K562 (cell line): ENCODE data around the gene RNF123. TPM values are rescaled to one million over a fixed set of nuclear protein-coding genes. Genes with fewer than 3 reads are reported as not detected.

Source experiments
- ADNP ChIP-seq: fragments of 200-800 bp; sonication (Bioruptor generic); IDR thresholded peaks from 2 replicates; pipeline ENCODE4 v1.6.1; 2016; ENCODE audit warnings: missing genetic modification characterization, missing compliant biosample characterization
- ELK1 ChIP-seq: sonication (generic); formaldehyde crosslinking; IDR thresholded peaks from 2 replicates; pipeline ENCODE4 v1.8.1; 2022; ENCODE audit warnings: missing genetic modification reagents
- ESRRA ChIP-seq: fragments of 450-650 bp; IDR thresholded peaks from 2 replicates; pipeline ENCODE4 v1.6.1; 2014; ENCODE audit warnings: low read depth, mild to moderate bottlenecking, moderate library complexity, borderline replicate concordance
- ETV1 ChIP-seq: fragments of 450-650 bp; conservative IDR thresholded peaks from 2 replicates; pipeline ENCODE4 v1.6.1; 2016; ENCODE audit warnings: missing genetic modification characterization, control low read depth, low read depth, missing compliant biosample characterization
- HINFP ChIP-seq: fragments of 450-650 bp; conservative IDR thresholded peaks from 2 replicates; pipeline ENCODE4 v1.6.1; 2016; ENCODE audit warnings: missing genetic modification characterization, low read depth, mild to moderate bottlenecking, control low read depth, missing compliant biosample characterization
- NCOR1 ChIP-seq: fragments of 450-650 bp; IDR thresholded peaks from 2 replicates; pipeline ENCODE4 v1.6.1; 2016; ENCODE audit warnings: mild to moderate bottlenecking, moderate library complexity
- NFXL1 ChIP-seq: fragments of 450-650 bp; formaldehyde crosslinking; IDR thresholded peaks from 2 replicates; pipeline ENCODE4 v1.4.0; 2021; ENCODE audit warnings: mild to moderate bottlenecking
- NR2C1 ChIP-seq, 2 experiments: fragments of 450-650 bp; IDR thresholded peaks; 2 replicates each; pipeline ENCODE4 v1.6.1; 2017; ENCODE audit warnings: mild to moderate bottlenecking in 2 of 2, antibody characterized with exemption in 1 of 2, inconsistent platforms in 1 of 2, missing compliant biosample characterization in 1 of 2, missing genetic modification characterization in 1 of 2
- PREB ChIP-seq: sonication (generic); formaldehyde crosslinking; IDR thresholded peaks from 2 replicates; pipeline ENCODE4 v1.8.1; 2023; ENCODE audit warnings: mild to moderate bottlenecking, missing genetic modification reagents
- PURB ChIP-seq: sonication (generic); formaldehyde crosslinking; IDR thresholded peaks from 2 replicates; pipeline ENCODE4 v1.9.0; 2021; ENCODE audit warnings: low read depth, mild to moderate bottlenecking, missing genetic modification reagents
- RBM14 ChIP-seq: fragments of 200-400 bp; formaldehyde crosslinking; IDR thresholded peaks from 2 replicates; pipeline ENCODE4 v1.6.1; 2018; ENCODE audit warnings: low read depth, mild to moderate bottlenecking, low read length, moderate library complexity, borderline replicate concordance; ENCODE audit not compliant: insufficient read depth
- RCOR1 ChIP-seq, 2 experiments: IDR thresholded peaks; 2 replicates each; pipeline ENCODE4 v1.6.1; 2012; ENCODE audit warnings: low read depth in 2 of 2, low read length in 2 of 2, borderline replicate concordance in 1 of 2, improper control_type of control experiment in 1 of 2
- SMARCE1 ChIP-seq: fragments of 450-650 bp; IDR thresholded peaks from 2 replicates; pipeline ENCODE4 v1.7.1; 2016; ENCODE audit warnings: mild to moderate bottlenecking
- ZHX1 ChIP-seq: fragments of 150-350 bp; conservative IDR thresholded peaks from 2 replicates; pipeline ENCODE4 v1.6.1; 2014; ENCODE audit warnings: low read length
- polyA plus RNA-seq, 8 experiments: library from polyadenylated mRNA; depleted of rRNA in 4 of 8; stranded (reverse) in 5 of 8; unstranded in 3 of 8; fragments of >200 nt; fragmentation: Nextera tagmentation in 2 of 8; fragmentation: Illumina TruSeq in 1 of 8; extraction: Ambion mirVana in 2 of 8; extraction: Trizol in 1 of 8; gene quantifications; 2 replicates each; pipeline versions ENCODE4 v1.2.1 to v1.2.3, GENCODE V29; 2011 to 2014; ENCODE audit warnings: inconsistent platforms in 1 of 8, missing spikeins in 1 of 8
- total RNA-seq, 7 experiments: library from RNA; depleted of rRNA in 6 of 7; stranded (reverse); fragments of >200 nt in 6 of 7; fragmentation: Illumina TruSeq in 2 of 7; extraction: Trizol in 2 of 7; gene quantifications; 2 replicates each; pipeline versions ENCODE4 v1.2.1 to v1.2.3, GENCODE V29; 2011 to 2021; ENCODE audit warnings: low replicate concordance in 1 of 7

Gene RNF123
- total and polyA plus RNA-seq, 9 of the 15 experiments (the other 6 are each of a cell fraction or from before 2014, with no cell fraction given): 8.7 to 53.1 (median 17.5) TPM

GRCh38 chr3:49689046-49689907 lies at the start of gene RNF123, which contains the start of gene MST1 (continued):
- TF ChIP-seq HINFP (tag): peak; percentile 96
- no peak for TF ChIP-seq ETV1 (tag)
- TF ChIP-seq NCOR1: peak; percentile 46; the same call in 1 of the 2 replicates
- no peak for TF ChIP-seq PREB
- TF ChIP-seq ADNP: no peak
- TF ChIP-seq NFXL1: no peak
- no peak for TF ChIP-seq RBM14
- TF ChIP-seq ESRRA: peak; percentile 50
- TF ChIP-seq RCOR1 (IDR thresholded peaks at IDR 0.05; ENCODE audit: borderline replicate concordance in 1 of 2, low read depth in 2 of 2, low read length in 2 of 2): peak in 1 of 2 experiments; percentile 33; a peak in 1 of 4 replicates
- no peak; the same call in 1 of the 2 replicates for TF ChIP-seq SMARCE1
- TF ChIP-seq PURB (CRISPR knock-in tag): no peak
- no peak for TF ChIP-seq NR2C1 (IDR thresholded peaks at IDR 0.05)
- TF ChIP-seq NR2C1 (tag; IDR thresholded peaks at IDR 0.05): 0 out of 2 replicates have a peak, but pooled peaks have one; percentile 14
- no peak for TF ChIP-seq ELK1 (CRISPR knock-in tag)
- TF ChIP-seq ZHX1: no peak
